OCI-LY3 (cell line): ENCODE data around the gene WRNIP1.

Experiments used
- H2AFZ ChIP-seq: fragments of 200-600, 300-600 bp; shearing (Covaris generic); 2 replicates; pipeline ENCODE4 v1.6.0; 2014; ENCODE audit warnings: antibody characterized with exemption, low read depth, low read length
- H3K27ac ChIP-seq: fragments of 200-600, 300-600 bp; sonication (generic); 2 replicates; pipeline ENCODE4 v1.5.1; 2014; ENCODE audit warnings: mild to moderate bottlenecking, low read length, moderate library complexity, mixed read lengths
- H3K27me3 ChIP-seq: fragments of 200-600, 300-600 bp; sonication (generic); 2 replicates; pipeline ENCODE4 v1.6.1; 2014; ENCODE audit warnings: low read depth, low read length, mixed read lengths
- H3K36me3 ChIP-seq: fragments of 200-600, 300-600 bp; sonication (generic); replicated peaks from 2 replicates; pipeline ENCODE3; 2014; ENCODE audit warnings: low read depth, low read length, mixed read lengths
- H3K4me1 ChIP-seq: fragments of 300-600, 200-600 bp; sonication (generic); 2 replicates; pipeline ENCODE4 v1.6.1; 2014; ENCODE audit warnings: low read length, mixed read lengths
- H3K4me2 ChIP-seq: fragments of 200-600, 300-600 bp; sonication (generic); 2 replicates; pipeline ENCODE4 v1.6.1; 2014; ENCODE audit warnings: low read length, mixed read lengths
- H3K4me3 ChIP-seq: fragments of 300-600, 200-600 bp; sonication (generic); 2 replicates; pipeline ENCODE4 v1.5.1; 2014; ENCODE audit warnings: antibody characterized with exemption, mild to moderate bottlenecking, low read length, moderate library complexity
- H3K79me2 ChIP-seq: fragments of 300-600, 200-600 bp; shearing (Covaris generic); 2 replicates; pipeline ENCODE4 v1.6.1; 2014; ENCODE audit warnings: mild to moderate bottlenecking, low read length, mixed read lengths
- H3K9ac ChIP-seq: fragments of 300-600, 200-600 bp; shearing (Covaris generic); 2 replicates; pipeline ENCODE4 v1.6.0; 2014; ENCODE audit warnings: mild to moderate bottlenecking, low read length, moderate library complexity
- H3K9me3 ChIP-seq: fragments of 200-600, 300-600 bp; shearing (Covaris generic); 2 replicates; pipeline ENCODE4 v1.6.1; 2014; ENCODE audit warnings: low read length, mixed read lengths; ENCODE audit not compliant: insufficient read depth
- H4K20me1 ChIP-seq: fragments of 200-600, 300-600 bp; sonication (generic); 2 replicates; pipeline ENCODE4 v1.6.1; 2016; ENCODE audit warnings: low read length, mixed read lengths; ENCODE audit not compliant: insufficient read depth
- EZH2phosphoT487 ChIP-seq: fragments of 200-600 bp; shearing (Covaris generic); IDR thresholded peaks from 2 replicates; pipeline ENCODE4 v1.6.1; 2018; ENCODE audit warnings: antibody characterized with exemption, mixed run types, low read depth
- TF ChIP-seq, protein P1 (sequence below): fragments of 200-600, 300-600 bp; sonication (generic); IDR thresholded peaks from 2 replicates; pipeline ENCODE4 v1.5.1; 2014; ENCODE audit warnings: antibody characterized with exemption, low read length, low read depth

Gene WRNIP1

DNA sequence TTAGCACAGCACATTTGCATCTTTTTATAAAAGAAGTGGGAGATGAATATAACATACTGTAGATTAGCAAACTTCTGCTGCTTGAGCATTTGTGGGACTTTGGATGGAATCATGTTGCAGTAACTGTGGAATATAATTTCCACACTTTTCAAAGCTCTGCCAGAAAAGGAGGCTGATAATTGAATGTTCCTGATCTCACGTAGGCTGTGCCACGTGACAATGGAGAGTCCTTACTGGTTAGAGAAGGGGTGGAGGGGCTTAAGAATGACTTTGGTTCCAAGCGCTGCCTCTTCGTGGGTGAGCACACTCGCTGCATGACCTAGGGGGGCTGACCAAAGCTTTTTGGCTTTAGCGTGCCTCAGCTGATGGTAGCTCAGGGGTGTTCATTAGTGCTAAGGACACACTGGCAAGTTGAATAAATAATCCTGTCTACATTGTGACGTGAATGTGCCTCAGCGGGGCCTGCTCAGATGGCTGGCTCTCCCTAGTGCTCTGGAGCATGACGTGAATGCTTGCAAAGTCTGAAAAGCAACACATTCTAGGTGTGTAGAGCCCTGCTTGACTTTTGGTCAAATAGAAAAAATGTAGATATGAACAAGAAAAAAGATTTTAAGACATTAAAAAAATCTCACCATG is 15.0 kb downstream of the WRNIP1 start:
- Histone ChIP-seq H3K9ac (no peak overlapping the region), H3K36me3 (peaks cover 21% of the 10 kb centered on the region), H3K9me3 (no peaks in the 10 kb centered on the region), H2AFZ (no peak overlapping the region), H3K4me1 (no peaks in the 10 kb centered on the region), H3K79me2 (peaks cover 51% of the 10 kb centered on the region), H3K27me3 (no peaks in the 10 kb centered on the region), H3K4me3 (no peak overlapping the region), H4K20me1 (peaks cover 20% of the 10 kb centered on the region), H3K27ac (no peak overlapping the region), H3K4me2 (no peak overlapping the region)
- no peak for TF ChIP-seq EZH2phosphoT487
- TF ChIP-seq, protein P1, sequence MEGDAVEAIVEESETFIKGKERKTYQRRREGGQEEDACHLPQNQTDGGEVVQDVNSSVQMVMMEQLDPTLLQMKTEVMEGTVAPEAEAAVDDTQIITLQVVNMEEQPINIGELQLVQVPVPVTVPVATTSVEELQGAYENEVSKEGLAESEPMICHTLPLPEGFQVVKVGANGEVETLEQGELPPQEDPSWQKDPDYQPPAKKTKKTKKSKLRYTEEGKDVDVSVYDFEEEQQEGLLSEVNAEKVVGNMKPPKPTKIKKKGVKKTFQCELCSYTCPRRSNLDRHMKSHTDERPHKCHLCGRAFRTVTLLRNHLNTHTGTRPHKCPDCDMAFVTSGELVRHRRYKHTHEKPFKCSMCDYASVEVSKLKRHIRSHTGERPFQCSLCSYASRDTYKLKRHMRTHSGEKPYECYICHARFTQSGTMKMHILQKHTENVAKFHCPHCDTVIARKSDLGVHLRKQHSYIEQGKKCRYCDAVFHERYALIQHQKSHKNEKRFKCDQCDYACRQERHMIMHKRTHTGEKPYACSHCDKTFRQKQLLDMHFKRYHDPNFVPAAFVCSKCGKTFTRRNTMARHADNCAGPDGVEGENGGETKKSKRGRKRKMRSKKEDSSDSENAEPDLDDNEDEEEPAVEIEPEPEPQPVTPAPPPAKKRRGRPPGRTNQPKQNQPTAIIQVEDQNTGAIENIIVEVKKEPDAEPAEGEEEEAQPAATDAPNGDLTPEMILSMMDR = no peak

DNA sequence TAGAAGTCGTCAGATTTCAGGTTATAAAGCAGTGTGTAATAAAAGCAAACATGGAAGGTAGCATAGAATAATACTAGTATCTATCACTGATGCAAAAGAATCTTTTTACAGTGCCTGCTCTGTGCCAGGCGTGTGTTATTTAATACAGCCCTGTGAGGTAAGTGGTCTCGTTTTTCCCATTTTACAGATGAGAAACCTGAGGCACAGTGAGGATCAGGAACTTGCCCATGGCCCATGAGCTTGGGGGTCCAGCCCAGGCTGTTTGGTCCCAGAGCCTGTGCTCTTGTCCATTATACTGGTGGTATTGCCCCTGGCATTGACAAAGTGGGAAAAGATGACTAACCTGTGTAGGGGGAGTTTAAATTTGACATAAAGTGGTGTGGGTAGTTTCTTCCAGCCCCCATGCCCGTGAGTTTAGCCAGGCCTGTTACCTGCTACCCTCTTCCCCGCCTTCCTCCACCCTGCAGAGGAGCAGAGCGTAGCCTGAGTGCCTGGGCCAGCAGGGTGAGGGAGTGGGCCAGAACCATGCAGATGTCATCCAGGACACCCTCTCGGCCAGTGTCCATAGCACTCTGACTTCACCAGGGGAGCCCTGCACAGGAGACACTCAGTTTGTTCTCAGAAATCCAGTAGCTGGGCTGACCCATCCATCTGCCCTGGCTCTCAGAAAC is 16.6 kb downstream of the WRNIP1 start:
- Histone ChIP-seq H3K4me2 (no peak overlapping the region), H3K36me3 (peaks cover 25% of the 10 kb centered on the region), H3K27ac (no peak overlapping the region), H3K4me3 (no peak overlapping the region), H3K4me1 (no peaks in the 10 kb centered on the region), H3K27me3 (no peaks in the 10 kb centered on the region), H4K20me1 (peaks cover 11% of the 10 kb centered on the region; the same call in 1 of the 2 replicates), H3K79me2 (peaks cover 39% of the 10 kb centered on the region), H3K9me3 (no peaks in the 10 kb centered on the region), H2AFZ (no peak overlapping the region), H3K9ac (no peak overlapping the region)
- TF ChIP-seq, protein P1 = no peak

GRCh38 chr6:2782356-2782708 is 17.1 kb downstream of the WRNIP1 start:
- H3K79me2 ChIP-seq = peaks cover 34% of the 10 kb centered on the region

DNA sequence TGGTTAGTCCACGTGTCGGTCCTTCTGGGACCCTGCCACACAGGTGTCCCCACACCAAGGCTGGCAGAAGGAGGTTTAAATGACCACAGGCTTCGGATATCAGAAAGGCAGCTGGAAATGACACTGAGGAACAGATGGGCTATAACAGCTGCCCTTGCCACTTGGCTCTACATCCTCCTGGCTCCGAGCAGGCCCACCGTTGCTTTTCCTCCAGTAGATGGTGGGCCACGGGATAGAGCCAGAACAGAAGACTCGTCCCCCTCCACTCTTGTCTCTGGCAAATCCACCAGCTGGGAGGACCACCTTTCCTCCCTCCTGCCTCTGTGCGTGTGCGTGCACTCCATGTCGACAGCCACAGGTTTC is 17.6 kb downstream of the WRNIP1 start:
- Histone ChIP-seq H3K9me3 (no peaks in the 10 kb centered on the region), H4K20me1 (peaks cover 6% of the 10 kb centered on the region; the same call in 1 of the 2 replicates), H3K4me1 (no peaks in the 10 kb centered on the region), H3K27me3 (no peaks in the 10 kb centered on the region), H3K36me3 (peaks cover 25% of the 10 kb centered on the region), H3K27ac (no peak overlapping the region), H3K4me2 (no peak overlapping the region), H2AFZ (no peak overlapping the region), H3K9ac (no peak overlapping the region), H3K4me3 (no peak overlapping the region), H3K79me2 (peaks cover 29% of the 10 kb centered on the region)
- TF ChIP-seq EZH2phosphoT487 = no peak
- TF ChIP-seq, protein P1 = no peak

More at GRCh38 chr6:2782356-2782708, 17.1 kb downstream of the WRNIP1 start:
- Histone ChIP-seq H2AFZ (no peak overlapping the region), H3K9me3 (no peaks in the 10 kb centered on the region), H3K4me3 (no peak overlapping the region), H3K9ac (no peak overlapping the region), H3K4me1 (no peaks in the 10 kb centered on the region), H3K4me2 (no peak overlapping the region), H3K36me3 (peaks cover 25% of the 10 kb centered on the region), H3K27me3 (no peaks in the 10 kb centered on the region), H3K27ac (no peak overlapping the region), H4K20me1 (peaks cover 6% of the 10 kb centered on the region; the same call in 1 of the 2 replicates)
- TF ChIP-seq, protein P1 = no peak
- TF ChIP-seq EZH2phosphoT487 = no peak
